Colonic mucosa (tissue), 4 donors: ENCODE results near the gene SLC17A7. TPM values are rescaled to one million over a fixed set of nuclear protein-coding genes. Genes with fewer than 3 reads are reported as not detected.

ENCODE experiments used
- DNase-seq: peaks from one replicate; pipeline ENCODE4 v3.0.0-alpha.2; 2020
- H3K27ac ChIP-seq: fragments of 200-600 bp; one replicate; pipeline ENCODE4 v1.8.0; 2021
- H3K27me3 ChIP-seq: fragments of 200-600 bp; one replicate; pipeline ENCODE4 v1.8.0; 2021
- H3K36me3 ChIP-seq: fragments of 200-600 bp; one replicate; pipeline ENCODE4 v1.8.0; 2021
- H3K4me1 ChIP-seq: fragments of 200-600 bp; one replicate; pipeline ENCODE4 v1.8.0; 2021; ENCODE audit warnings: mild to moderate bottlenecking
- H3K4me3 ChIP-seq: fragments of 200-600 bp; one replicate; pipeline ENCODE4 v1.8.0; 2021
- H3K9ac ChIP-seq, 2 donors: one replicate each; pipeline ENCODE4 v1.7.0; 2013; ENCODE audit warnings: control low read depth in 2 of 2, low read depth in 2 of 2, low read length in 2 of 2
- H3K9me3 ChIP-seq: fragments of 200-600 bp; one replicate; pipeline ENCODE4 v1.8.0; 2021
- CTCF ChIP-seq: fragments of 200-600 bp; IDR thresholded peaks from one replicate; pipeline ENCODE4 v1.8.0; 2022; ENCODE audit warnings: antibody characterized with exemption, mild to moderate bottlenecking
- intact Hi-C: fragments of 100-400 bp; cut with DNase I; formaldehyde crosslinking; loops from one replicate; pipeline ENCODE4 v1.14.1; 2022
- total RNA-seq, 2 donors: library from RNA; stranded (reverse); fragmentation: NEBNext Ultra II Directional in 1 of 2; extraction: Animal tissue kit (Norgen Biotek cat#: 25700) in 1 of 2; gene quantifications; one replicate each; pipeline ENCODE4 v1.2.1, GENCODE V29; 2021
- donor health status: healthy.
- donor health status: DM: no; HTN: no; CAD: no.
- donor health status: DM: no; HTN: no; CAD: no.

SLC17A7 gene
- total RNA-seq, 2 donors from 2014 or later: 0.21 to 0.25 TPM

- Histone ChIP-seq H3K9me3 (no peaks in the 10 kb centered on the region), H3K9ac (peak overlapping the region; percentile 14 to 58), H3K27me3 (no peaks in the 10 kb centered on the region), H3K36me3 (no peaks in the 10 kb centered on the region), H3K27ac (peak overlapping the region; percentile 44), H3K4me1 (peaks cover 5% of the 10 kb centered on the region), H3K4me3 (no peak overlapping the region)
- intact Hi-C loops: no loop called here
- DNase-seq: no peak
- TF ChIP-seq CTCF: no peak
Measured at GRCh38 chr19:49458567-49458903, 17.2 kb upstream of the SLC17A7 start.

- no peak overlapping the region for H3K4me3 ChIP-seq
- H3K9ac ChIP-seq: no peak overlapping the region
Measured at GRCh38 chr19:49456326-49456725, 15.0 kb upstream of the SLC17A7 start.

DNA sequence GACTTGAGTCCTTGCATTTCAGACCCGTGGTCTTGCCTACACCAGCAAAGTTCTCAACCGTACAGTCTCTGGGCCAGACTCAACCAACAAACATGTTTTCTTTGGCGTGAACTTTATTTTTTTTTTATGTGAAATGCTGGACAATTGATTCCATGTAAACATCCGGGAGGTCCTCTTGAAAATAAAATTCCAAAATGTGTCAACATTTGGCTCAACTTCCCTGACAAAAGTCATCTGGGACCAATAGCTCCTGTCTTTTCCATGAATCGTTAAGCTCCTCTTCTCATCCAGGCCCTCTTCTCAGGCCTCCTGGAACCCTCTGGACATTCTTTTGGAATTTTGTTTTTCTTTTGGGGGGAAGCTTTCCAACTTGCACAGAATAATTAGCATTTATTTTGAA lies 14.4 kb upstream of the SLC17A7 start:
- Histone ChIP-seq H3K9ac (no peak overlapping the region), H3K9me3 (no peaks in the 10 kb centered on the region), H3K4me1 (peaks cover 5% of the 10 kb centered on the region), H3K27ac (no peak overlapping the region), H3K36me3 (no peaks in the 10 kb centered on the region), H3K4me3 (no peak overlapping the region), H3K27me3 (no peaks in the 10 kb centered on the region)
- TF ChIP-seq CTCF: no peak
- intact Hi-C loops: no loop called here
- no peak for DNase-seq

More at GRCh38 chr19:49456326-49456725, 15.0 kb upstream of the SLC17A7 start:
- intact Hi-C loops: no loop called here
- Histone ChIP-seq H3K36me3 (no peaks in the 10 kb centered on the region), H3K9me3 (no peaks in the 10 kb centered on the region), H3K4me1 (peaks cover 5% of the 10 kb centered on the region), H3K27me3 (no peaks in the 10 kb centered on the region), H3K27ac (peak overlapping the region; percentile 18)
- DNase-seq: no peak
- no peak for TF ChIP-seq CTCF

GRCh38 chr19:49453757-49454240 lies 12.5 kb upstream of the SLC17A7 start:
- peak overlapping the region; percentile 75 to 99 for H3K9ac ChIP-seq
- no peak for DNase-seq
- H3K27ac ChIP-seq: peak overlapping the region; percentile 92
- H3K4me1 ChIP-seq: peaks cover 5% of the 10 kb centered on the region
- H3K36me3 ChIP-seq: no peaks in the 10 kb centered on the region
- no peaks in the 10 kb centered on the region for H3K9me3 ChIP-seq
- H3K4me3 ChIP-seq: peak overlapping the region; percentile 52
- intact Hi-C loops: no loop called here
- H3K27me3 ChIP-seq: no peaks in the 10 kb centered on the region
- no peak for TF ChIP-seq CTCF

DNA sequence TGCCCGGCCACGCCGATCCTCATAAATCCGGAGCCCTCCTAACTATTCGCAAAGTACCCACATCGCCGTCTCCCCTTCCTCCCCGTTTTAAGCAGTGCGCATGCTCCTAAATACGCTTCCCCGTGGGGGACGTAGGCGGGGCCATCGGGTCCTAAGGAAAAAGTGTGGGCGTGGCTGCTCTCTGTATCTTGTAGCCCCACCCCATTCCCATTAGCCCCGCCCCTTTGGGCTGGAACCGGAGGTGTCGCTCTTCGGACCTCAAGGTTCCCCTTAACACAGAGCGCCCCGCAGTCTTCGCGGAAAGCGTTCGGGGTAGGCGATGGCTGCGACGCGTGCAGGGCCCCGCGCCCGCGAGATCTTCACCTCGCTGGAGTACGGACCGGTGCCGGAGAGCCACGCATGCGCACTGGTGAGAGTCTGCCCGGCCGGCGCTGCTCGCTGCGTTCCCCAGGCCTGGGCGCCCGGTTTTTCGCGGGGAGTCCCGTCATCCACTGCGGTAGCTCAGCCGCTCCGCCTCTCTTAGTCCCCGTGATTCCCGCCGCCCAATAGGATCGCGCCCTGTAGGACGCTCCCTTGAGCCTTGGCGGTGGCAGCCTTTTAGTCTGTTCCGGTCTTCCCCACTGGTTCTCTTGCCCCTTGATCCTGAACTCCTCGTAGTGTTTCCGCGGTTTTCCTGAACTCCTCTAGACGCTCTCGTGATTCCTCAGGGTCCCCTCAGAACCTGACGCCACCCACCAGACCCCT lies 11.9 kb upstream of the SLC17A7 start, which contains the start of gene ALDH16A1:
Gene ALDH16A1 (plus strand): TSS at position 213 of the 744 bp plus-strand sequence. CDS start 107 bp downstream, at position 320.
- no peak for TF ChIP-seq CTCF
- Histone ChIP-seq H3K9ac (peak within 1 kb of the TSS; percentile 75 to 99), H3K27ac (peak within 1 kb of the TSS; percentile 92), H3K9me3 (no peaks in the 10 kb centered on the region), H3K27me3 (no peaks in the 10 kb centered on the region), H3K4me3 (peak within 1 kb of the TSS; percentile 52), H3K4me1 (peaks cover 5% of the 10 kb centered on the region), H3K36me3 (no peaks in the 10 kb centered on the region)
- DNase-seq: peak; percentile 100
- intact Hi-C loops: no loop called here
